HL-60 (cell line): Measurements from ENCODE around the gene UBAP2.

ENCODE experiments used
- POLR2AphosphoS5 ChIP-seq: IDR thresholded peaks from 2 replicates; pipeline ENCODE4 v1.6.1; 2012; ENCODE audit warnings: low read depth
- TF ChIP-seq, protein P1 (sequence below): IDR thresholded peaks from one replicate; pipeline ENCODE4 v1.5.1; 2011; ENCODE audit warnings: low read length, control low read depth, inconsistent platforms; ENCODE audit not compliant: insufficient read depth

DNA sequence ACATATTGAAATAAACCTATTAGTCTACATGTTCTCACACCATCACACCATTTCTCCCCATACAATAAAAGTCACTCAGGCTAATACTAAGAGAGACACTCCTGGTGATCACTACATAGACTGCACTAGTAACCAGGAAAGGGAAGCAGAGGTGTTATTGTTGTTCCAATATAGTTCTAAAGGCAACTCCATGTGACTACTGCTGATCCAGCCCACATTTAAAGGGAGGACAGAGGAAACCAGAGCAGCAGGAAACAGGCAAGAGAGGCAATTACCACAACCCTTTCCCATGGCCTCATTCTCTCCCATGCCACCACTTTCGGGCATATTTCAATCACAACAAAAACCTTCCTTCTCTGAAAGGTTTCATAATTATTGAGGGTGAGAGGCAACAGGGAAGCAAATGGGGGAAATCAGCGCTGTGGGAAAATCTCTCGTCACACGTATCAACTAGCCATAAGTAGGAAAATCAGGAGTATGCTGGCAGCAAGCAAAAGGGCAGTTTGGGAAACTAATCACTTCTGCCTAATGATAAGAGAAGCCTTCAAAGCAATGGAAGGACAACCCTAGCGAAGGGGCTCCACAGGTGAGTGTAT is 1.8 kb downstream of the UBAP2 start:
- TF ChIP-seq, protein P1, sequence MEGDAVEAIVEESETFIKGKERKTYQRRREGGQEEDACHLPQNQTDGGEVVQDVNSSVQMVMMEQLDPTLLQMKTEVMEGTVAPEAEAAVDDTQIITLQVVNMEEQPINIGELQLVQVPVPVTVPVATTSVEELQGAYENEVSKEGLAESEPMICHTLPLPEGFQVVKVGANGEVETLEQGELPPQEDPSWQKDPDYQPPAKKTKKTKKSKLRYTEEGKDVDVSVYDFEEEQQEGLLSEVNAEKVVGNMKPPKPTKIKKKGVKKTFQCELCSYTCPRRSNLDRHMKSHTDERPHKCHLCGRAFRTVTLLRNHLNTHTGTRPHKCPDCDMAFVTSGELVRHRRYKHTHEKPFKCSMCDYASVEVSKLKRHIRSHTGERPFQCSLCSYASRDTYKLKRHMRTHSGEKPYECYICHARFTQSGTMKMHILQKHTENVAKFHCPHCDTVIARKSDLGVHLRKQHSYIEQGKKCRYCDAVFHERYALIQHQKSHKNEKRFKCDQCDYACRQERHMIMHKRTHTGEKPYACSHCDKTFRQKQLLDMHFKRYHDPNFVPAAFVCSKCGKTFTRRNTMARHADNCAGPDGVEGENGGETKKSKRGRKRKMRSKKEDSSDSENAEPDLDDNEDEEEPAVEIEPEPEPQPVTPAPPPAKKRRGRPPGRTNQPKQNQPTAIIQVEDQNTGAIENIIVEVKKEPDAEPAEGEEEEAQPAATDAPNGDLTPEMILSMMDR = no peak
- no peak for TF ChIP-seq POLR2AphosphoS5
